Measurements from ENCODE around the gene MARCHF10.
"Not testable (repeated sequence)": the region's sequence is repeated elsewhere in the genome, so short reads cannot be mapped to it uniquely, and the experiment has no call there.

Gene MARCHF10

DNA sequence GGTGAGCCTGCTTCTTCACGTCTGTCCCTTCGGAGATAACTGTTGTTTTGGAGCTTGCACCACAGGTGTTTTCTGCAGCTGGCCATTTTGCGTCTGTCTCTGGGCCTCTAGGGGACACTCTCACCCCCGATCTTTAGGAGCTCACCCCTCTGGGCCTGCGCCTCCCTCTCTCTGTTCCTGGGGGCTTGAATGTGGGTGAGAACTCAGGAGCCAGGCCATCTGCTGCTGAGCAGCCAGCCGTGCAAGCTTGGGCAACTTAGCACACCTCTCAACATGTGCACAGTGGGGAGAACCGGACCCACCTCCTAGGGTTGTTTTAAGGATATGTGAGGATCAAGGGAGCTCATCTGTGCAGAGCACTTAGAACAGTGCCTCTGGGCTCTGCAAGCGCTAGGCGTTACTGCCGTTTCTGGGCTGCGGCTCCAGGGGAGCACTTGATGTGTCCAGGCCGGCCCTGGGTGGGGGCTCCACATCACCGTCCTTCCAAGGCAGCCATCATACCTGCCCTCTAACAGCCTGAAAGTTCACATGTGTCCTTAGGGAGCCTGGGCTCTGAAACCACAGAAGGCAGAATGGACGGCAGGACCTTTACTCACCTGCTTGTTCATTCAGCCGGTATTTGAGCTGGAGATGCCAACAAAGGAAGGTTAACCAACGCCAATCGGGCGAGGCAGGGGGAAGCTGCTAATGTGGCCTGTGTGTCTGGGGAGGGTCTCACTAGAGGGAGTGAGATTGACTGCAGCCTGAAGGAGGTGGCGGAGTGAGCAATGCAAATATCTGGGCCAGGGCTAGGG, 114.3 kb downstream of the MARCHF10 start:
- DNase-seq: no peak

DNA sequence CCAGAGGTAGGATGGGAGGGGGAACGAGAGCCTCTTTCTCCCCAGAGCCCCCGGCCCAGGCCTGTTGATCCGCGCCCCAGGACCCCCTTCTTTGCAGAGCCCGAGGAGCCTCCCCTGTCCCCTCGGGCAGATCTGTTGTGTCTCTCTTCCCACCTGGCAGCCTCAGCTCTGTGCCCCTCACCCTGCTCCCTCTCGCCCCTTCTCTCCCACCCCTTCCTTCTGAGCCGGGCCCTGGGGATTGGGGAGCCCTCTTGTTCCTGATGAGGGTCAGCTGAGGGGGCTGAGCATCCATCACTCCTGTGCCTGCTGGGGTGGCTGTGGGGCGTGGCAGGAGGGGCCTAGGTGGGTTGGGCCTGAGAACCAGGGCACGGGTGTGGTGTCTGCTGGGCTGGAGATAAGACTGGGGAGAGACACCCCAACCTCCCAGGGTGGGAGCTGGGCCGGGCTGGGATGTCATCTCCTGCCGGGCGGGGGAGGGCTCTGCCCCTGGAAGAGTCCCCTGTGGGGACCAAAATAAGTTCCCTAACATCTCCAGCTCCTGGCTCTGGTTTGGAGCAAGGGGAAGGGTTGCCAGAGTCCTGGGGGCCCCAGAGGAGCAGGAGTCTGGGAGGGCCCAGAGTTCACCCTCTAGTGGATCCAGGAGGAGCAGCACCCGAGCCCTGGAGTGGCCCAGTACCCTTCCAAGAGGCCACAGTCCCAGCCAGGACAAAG, 115.2 kb downstream of the MARCHF10 start:
- DNase-seq: no peak

DNA sequence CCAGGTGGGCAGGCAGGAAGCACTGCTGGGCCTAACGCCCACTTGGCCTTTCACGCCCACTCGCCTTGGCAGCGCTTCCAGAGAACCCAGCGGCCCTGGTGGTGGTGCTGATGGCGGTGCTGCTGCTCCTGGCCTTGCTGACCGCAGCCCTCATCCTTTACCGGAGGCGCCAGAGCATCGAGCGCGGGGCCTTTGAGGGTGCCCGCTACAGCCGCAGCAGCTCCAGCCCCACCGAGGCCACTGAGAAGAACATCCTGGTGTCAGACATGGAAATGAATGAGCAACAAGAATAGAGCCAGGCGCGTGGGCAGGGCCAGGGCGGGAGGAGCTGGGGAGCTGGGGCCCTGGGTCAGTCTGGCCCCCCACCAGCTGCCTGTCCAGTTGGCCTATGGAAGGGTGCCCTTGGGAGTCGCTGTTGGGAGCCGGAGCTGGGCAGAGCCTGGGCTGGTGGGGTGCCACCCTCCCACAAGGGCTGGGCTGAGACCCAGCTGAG, 115.9 kb downstream of the MARCHF10 start:
- DNase-seq: no peak

DNA sequence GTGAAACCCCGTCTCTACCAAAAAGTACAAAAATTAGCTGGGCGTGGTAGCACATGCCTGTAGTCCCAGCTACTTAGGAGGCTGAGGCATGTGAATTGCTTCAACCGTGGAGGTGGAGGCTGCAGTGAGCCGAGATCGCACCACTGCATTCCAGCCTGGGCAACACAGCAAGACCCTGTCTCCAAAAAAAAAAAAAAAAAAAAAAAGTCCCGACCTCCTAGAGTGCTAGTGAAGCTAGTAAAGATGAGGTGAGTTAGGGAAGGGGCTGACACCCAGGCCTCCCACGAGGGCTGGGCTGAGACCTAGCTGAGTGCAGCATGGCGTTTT, 116.6 kb downstream of the MARCHF10 start:
- not testable (repeated sequence) for DNase-seq

DNA sequence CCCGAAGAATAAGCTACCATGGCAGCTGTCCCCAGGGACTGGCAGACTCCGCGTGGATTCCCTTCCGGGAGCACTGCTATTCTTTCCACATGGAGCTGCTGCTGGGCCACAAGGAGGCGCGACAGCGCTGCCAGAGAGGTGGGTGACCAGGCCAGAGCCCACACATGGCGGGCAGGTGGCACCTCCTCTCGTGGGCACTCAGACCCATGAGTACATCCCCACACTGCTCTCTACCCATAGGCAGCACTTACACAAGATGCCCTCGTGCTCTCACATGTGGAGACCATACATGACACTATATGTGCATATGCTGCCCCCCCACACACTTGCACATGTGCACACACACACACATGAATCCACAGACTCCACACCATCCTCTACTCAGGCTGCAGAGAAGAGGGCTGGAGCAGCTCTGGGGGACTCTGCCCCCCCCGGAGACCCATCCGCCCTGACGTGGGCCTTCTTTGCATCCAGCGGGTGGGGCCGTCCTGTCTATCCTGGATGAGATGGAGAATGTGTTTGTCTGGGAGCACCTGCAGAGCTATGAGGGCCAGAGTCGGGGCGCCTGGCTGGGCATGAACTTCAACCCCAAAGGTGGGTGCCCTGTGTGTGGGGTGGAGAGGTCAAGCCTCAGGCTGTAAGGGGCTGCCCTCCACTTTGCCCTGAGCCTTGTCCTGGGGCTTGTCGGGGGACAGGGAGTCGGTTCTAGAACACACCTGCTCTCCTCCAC, 117.8 kb downstream of the MARCHF10 start:
- DNase-seq: no peak

GRCh38 chr17:62689441-62690167, 118.5 kb downstream of the MARCHF10 start:
- DNase-seq: no peak

- DNase-seq: no peak
These were observed 119.5 kb downstream of the MARCHF10 start for GRCh38 chr17:62688398-62689160.

DNA sequence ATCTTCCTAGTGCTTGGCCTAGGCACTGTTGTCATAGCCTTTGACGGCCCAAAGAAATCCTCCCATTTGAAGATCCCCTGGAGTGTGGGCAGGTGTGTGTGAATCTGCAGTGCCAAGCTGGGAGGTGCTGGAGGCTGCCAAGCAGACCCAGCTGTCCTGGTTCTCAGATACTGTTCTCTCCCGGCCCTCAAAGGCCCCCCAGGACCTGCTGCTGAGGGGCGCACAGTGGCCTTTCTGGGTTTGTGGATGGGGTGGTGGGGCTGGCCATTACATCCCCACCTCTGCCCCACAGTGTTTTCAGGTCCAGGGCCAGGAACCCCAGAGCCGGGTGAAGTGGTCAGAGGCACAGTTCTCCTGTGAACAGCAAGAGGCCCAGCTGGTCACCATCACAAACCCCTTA, 120.1 kb downstream of the MARCHF10 start:
- DNase-seq: no peak

DNA sequence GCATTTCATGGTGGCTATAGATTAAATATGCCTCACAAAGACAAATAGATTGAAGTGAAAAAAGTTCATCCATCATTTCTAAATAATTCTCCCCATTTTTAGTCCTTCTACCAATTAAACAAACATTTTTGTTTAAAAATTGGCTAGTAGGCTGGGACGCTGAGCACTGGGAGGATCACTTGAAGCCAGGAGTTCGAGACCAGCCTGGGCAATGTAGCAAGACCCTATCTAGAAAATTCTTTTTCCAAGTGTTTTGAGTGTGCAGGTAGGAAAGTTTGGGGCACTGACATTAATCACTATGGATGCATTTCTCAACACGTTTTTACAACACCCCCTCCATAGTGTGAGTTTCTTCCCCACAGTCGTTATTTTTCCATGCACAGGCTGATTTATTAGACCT, 123.9 kb downstream of the MARCHF10 start:
- DNase-seq: no peak

- DNase-seq: no peak
These were observed 126.2 kb downstream of the MARCHF10 start for GRCh38 chr17:62681939-62682381.

- DNase-seq: no peak
These were observed 126.8 kb downstream of the MARCHF10 start for GRCh38 chr17:62681061-62681938.

DNA sequence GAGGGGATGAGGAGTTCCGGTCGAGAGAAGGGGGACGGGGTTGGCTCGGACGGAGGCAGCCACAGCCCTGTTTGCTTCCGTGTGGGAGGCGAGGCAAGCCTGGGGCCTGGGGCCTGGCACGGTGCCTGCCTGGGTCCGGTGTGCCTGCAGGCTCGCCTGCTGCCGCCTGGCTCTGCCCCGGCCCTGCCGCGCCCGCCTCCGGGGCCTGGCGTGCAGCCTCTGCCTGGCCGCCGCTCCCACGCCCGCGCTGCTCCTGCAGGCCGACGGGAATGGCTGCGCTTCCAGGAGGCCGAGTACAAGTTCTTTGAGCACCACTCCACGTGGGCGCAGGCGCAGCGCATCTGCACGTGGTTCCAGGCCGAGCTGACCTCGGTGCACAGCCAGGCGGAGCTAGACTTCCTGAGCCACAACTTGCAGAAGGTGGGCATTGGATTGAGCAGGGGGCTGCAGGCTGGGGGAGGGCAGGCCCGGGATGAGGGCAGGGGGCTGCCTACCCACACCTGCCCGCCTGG, 127.5 kb downstream of the MARCHF10 start:
- DNase-seq: no peak

DNA sequence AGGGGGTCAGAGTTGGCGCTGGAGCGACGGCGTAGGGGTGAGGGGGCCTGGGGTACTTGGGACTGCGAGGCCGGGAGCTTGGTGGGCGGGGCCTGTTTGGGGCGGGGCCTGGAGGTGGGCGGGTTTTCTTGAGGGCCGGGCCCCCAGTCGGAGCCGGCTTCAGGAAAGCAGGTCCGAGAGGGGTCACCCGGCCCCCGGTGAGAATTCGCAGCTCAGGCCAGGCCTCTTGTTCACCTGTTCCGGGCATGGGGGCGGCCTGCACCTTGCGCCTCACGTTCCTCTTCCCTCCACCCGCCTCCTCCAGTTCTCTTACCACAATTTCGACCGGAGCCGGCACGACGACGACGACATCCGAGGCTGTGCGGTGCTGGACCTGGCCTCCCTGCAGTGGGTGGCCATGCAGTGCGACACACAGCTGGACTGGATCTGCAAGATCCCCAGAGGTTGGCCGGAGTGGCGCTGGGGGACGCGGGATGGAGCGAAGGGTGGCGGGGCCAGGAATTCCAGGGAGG, 128.2 kb downstream of the MARCHF10 start:
- DNase-seq: no peak

GRCh38 chr17:62678214-62678919, 129.7 kb downstream of the MARCHF10 start:
- no peak for DNase-seq

- no peak for DNase-seq
These were observed 131.0 kb downstream of the MARCHF10 start for GRCh38 chr17:62676952-62677596.

- DNase-seq: no peak
These were observed 131.7 kb downstream of the MARCHF10 start for GRCh38 chr17:62676231-62676943.

- DNase-seq: no peak
These were observed 132.4 kb downstream of the MARCHF10 start for GRCh38 chr17:62675701-62676100.

- DNase-seq: no peak
These were observed 132.9 kb downstream of the MARCHF10 start for GRCh38 chr17:62675260-62675659.

DNA sequence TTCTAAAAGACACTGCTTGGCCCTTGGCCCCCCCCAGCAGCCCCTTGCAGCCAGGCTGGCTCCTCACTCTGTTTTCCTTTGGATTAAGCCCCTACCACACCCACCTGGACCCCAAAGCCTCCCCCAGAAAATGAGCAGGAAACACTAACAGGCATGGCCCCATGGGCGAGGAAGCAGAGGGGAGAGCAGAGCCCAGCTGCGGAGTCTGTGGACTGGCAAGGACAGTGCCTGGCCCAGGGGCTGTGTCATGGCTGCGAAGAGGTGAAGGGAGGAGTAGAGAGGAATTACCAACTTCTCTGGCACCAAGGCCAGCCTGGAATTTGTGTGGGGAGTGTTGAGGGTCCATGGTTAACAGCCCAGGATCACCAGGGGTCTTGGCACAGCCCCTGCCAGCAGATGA, 133.3 kb downstream of the MARCHF10 start:
- DNase-seq: no peak

Measured in activated CD4-positive, alpha-beta T cell treated with anti-CD3 and anti-CD28 coated beads for 4 hours (primary cell).